Brain microvascular endothelial cell (primary cell): Measurements from ENCODE around the gene CHCHD6.

Source experiments
- DNase-seq: peaks from one replicate; pipeline ENCODE4 v3.0.0-alpha.2; 2020
- H3K27ac ChIP-seq: fragments of 250-450 bp; sonication (Bioruptor Pico); 2 replicates; pipeline ENCODE4 v1.5.1; 2020; ENCODE audit warnings: mild to moderate bottlenecking, moderate library complexity
- H3K27me3 ChIP-seq: fragments of 250-450 bp; sonication (Bioruptor Pico); replicated peaks from 2 replicates; pipeline ENCODE4 v1.5.1; 2020; ENCODE audit warnings: mild to moderate bottlenecking
- H3K36me3 ChIP-seq: fragments of 250-450 bp; sonication (Bioruptor Pico); replicated peaks from 2 replicates; pipeline ENCODE4 v1.5.1; 2020; ENCODE audit warnings: mild to moderate bottlenecking
- H3K4me3 ChIP-seq: 2 replicates; pipeline ENCODE4 v1.5.1; 2011; ENCODE audit warnings: low read depth, mild to moderate bottlenecking, control low read depth, low read length, moderate library complexity
- in situ Hi-C: cut with HindIII; loops from 2 replicates; pipeline ENCODE4 v1.10.0; 2017; ENCODE audit warnings: low sequenced_read_pairs, low pct_ligation_motif_present
- TF ChIP-seq, protein P1 (sequence below): IDR thresholded peaks from 2 replicates; pipeline ENCODE4 v1.5.1; 2011; ENCODE audit warnings: low read depth, mild to moderate bottlenecking, moderate library complexity, low read length, control low read depth, inconsistent platforms; ENCODE audit errors: missing control alignments

CHCHD6 gene

DNA sequence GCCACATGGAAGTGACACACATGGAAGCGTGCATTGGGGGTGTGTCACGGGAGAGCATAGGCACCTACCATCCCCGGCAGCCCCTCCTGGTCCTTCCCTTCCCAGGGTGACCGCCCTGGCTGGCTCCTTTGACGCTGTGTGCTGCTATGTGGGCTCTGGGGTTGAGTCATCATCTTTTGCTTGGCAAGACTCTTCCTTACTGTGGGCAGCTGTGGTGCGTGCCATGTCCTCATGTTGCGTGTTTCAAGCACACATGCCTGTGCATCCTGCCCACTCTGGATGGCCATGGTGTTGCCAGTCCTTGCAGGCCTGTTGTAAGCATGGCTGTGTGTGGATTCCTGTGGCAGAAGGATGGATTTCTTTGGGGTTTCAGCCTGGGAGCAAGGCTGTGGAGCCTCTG is 292.9 kb downstream of the CHCHD6 start:
- no peaks in the 10 kb centered on the region for H3K27me3 ChIP-seq
- no peaks in the 10 kb centered on the region for H3K36me3 ChIP-seq
- no peak overlapping the region for H3K27ac ChIP-seq
- TF ChIP-seq, protein P1, sequence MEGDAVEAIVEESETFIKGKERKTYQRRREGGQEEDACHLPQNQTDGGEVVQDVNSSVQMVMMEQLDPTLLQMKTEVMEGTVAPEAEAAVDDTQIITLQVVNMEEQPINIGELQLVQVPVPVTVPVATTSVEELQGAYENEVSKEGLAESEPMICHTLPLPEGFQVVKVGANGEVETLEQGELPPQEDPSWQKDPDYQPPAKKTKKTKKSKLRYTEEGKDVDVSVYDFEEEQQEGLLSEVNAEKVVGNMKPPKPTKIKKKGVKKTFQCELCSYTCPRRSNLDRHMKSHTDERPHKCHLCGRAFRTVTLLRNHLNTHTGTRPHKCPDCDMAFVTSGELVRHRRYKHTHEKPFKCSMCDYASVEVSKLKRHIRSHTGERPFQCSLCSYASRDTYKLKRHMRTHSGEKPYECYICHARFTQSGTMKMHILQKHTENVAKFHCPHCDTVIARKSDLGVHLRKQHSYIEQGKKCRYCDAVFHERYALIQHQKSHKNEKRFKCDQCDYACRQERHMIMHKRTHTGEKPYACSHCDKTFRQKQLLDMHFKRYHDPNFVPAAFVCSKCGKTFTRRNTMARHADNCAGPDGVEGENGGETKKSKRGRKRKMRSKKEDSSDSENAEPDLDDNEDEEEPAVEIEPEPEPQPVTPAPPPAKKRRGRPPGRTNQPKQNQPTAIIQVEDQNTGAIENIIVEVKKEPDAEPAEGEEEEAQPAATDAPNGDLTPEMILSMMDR: no peak
- in situ Hi-C loops: no loop called here
- DNase-seq: no peak
- no peak overlapping the region for H3K4me3 ChIP-seq

DNA sequence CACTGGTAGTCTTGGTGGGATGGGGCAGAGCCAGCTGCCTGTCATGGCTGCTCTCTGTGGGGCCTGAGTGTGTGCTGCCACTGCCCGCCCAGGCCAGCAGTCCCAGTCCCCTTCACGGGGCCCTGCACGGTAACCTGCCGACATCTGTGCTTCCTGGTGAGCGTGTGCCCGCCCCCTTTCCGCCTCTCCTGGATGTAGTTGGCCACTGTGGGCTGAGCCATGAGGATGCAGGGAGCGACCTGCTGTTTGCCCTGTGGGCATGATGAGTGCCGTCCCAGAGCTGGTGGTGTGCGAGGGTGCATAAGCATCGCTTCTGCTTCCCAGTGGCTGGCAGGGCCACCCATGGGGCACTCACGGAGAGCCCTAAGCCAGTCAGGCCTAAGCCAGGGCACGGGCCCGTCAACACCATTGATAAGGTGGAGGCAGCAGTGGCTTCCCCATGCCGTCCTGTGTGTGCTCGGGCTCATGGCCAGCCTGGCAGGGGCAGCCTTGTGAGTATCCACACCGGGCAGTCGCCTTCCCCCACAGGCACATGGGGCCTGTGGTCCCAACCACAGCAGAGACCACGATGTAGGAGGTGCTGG is 293.5 kb downstream of the CHCHD6 start:
- H3K27ac ChIP-seq: no peak overlapping the region
- in situ Hi-C loops: no loop called here
- H3K27me3 ChIP-seq: no peaks in the 10 kb centered on the region
- H3K36me3 ChIP-seq: no peaks in the 10 kb centered on the region
- H3K4me3 ChIP-seq: no peak overlapping the region
- no peak for DNase-seq
- TF ChIP-seq, protein P1: no peak

DNA sequence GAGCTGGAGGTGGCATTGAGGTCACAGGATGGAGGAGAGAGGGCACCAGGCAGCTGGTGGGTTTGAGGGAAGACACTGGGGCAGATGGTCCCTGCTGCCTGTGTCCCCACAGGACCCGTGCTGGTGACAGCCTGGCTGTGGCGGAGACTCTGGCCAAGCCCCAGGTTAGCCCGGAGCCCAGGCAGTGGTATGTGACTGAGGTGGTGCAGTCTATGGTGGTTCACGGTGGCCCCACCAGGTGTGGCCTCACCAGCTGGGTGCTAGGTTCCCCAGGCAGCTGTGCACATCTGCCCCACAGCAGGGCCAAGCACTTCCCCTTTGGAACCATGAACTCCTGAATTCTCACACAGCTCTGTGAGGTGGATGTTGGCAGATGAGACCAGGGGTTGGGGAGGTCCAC is 294.3 kb downstream of the CHCHD6 start:
- no peak for DNase-seq
- Histone ChIP-seq H3K36me3 (no peaks in the 10 kb centered on the region), H3K27ac (no peak overlapping the region), H3K4me3 (no peak overlapping the region), H3K27me3 (no peaks in the 10 kb centered on the region)
- in situ Hi-C loops: no loop called here
- TF ChIP-seq, protein P1: no peak

DNA sequence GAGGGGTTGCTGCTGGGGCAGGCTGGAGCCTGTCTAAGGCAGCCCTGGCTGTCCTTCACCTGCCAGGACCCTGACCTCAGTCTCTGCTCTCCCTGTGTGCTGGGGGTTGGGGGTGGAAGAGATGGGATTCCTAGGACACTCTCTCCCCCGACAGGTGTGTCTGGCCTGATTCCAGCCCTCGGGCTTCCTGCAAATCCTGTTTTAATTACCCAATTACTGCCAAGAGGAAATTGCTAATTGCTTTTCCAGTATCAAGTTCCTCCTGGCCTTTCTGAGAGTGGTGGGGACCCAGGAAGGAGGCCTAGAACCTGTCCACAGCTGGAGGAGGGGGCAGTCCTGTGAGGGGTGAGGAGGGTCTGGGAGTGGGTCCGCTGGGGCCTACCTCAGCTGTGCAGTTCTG is 294.7 kb downstream of the CHCHD6 start:
- no peak for DNase-seq
- Histone ChIP-seq H3K4me3 (no peak overlapping the region), H3K27ac (no peak overlapping the region), H3K27me3 (no peaks in the 10 kb centered on the region), H3K36me3 (no peaks in the 10 kb centered on the region)
- TF ChIP-seq, protein P1: no peak
- in situ Hi-C loops: no loop called here

DNA sequence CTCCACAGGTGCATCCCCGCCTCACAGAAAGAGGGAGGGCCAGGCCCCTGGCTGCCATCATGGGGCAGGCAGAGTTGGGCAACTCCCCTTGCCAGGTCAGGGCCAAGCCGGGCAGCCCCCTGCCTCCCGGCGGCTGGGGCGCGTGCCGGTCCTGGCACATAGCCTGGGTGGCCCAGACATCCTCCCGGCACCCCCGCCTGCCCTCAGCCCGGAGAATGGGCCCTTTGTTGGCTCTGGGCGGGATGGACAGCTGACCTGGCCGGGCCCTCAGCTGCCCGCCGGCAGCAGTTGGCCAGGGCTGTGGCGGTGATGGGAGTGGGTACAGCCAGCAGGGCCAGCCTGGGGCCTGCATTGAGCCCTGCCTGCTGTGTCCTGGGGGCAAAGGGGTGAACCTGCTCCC is 295.3 kb downstream of the CHCHD6 start:
- Histone ChIP-seq H3K27ac (no peak overlapping the region), H3K36me3 (no peaks in the 10 kb centered on the region), H3K27me3 (no peaks in the 10 kb centered on the region), H3K4me3 (no peak overlapping the region)
- TF ChIP-seq, protein P1: no peak
- in situ Hi-C loops: no loop called here
- DNase-seq: no peak

DNA sequence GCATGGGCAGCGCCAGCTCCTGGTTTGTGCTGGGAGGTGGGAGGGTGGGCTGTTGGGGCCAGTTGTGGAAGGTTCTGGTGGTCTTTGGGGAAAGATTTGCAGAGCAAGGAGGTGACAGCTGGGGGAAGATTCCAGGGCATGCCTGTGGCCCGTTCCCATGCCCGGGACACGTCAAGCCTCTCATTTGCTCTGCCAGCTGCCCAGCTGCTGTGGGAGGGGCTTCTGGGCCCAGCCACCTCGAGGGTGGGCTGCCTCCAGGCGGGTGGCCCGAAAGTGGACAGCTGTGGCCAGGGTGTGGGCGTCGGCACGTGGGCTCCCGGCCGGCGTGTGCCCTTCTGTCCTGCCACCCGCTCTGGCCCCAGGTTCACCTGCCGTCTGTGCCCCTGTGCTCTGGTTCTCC is 296.1 kb downstream of the CHCHD6 start:
- no peaks in the 10 kb centered on the region for H3K27me3 ChIP-seq
- H3K4me3 ChIP-seq: no peak overlapping the region
- DNase-seq: no peak
- H3K36me3 ChIP-seq: no peaks in the 10 kb centered on the region
- in situ Hi-C loops: no loop called here
- H3K27ac ChIP-seq: no peak overlapping the region
- TF ChIP-seq, protein P1: no peak
